ENCODE data around the gene PEX26.
"Not testable (repeated sequence)": the region's sequence is repeated elsewhere in the genome, so short reads cannot be mapped to it uniquely, and the experiment has no call there.

PEX26 gene

GRCh38 chr22:18071968-18072310 lies 5.9 kb upstream of the PEX26 start:
- DNase-seq (ENCODE audit: insufficient read length, low spot score) (no peak), FAIRE-seq (no peak)
- TF ChIP-seq POLR2A (IDR thresholded peaks at IDR 0.05; ENCODE audit: low read depth, low read length) = no peak

- no peak for TF ChIP-seq POLR2A (IDR thresholded peaks at IDR 0.05; ENCODE audit: low read depth, low read length)
- DNase-seq (ENCODE audit: insufficient read length, low spot score) (no peak), FAIRE-seq (no peak)
Observed at GRCh38 chr22:18073467-18073866, 4.3 kb upstream of the PEX26 start.

- not testable (repeated sequence) for DNase-seq (ENCODE audit: insufficient read length, low spot score); FAIRE-seq
Observed at GRCh38 chr22:18073927-18074326, 3.9 kb upstream of the PEX26 start.

GRCh38 chr22:18075101-18075719 lies 2.6 kb upstream of the PEX26 start:
- DNase-seq (ENCODE audit: insufficient read length, low spot score) = no peak
- TF ChIP-seq POLR2A (IDR thresholded peaks at IDR 0.05; ENCODE audit: low read depth, low read length) = no peak
- no peak for FAIRE-seq

DNA sequence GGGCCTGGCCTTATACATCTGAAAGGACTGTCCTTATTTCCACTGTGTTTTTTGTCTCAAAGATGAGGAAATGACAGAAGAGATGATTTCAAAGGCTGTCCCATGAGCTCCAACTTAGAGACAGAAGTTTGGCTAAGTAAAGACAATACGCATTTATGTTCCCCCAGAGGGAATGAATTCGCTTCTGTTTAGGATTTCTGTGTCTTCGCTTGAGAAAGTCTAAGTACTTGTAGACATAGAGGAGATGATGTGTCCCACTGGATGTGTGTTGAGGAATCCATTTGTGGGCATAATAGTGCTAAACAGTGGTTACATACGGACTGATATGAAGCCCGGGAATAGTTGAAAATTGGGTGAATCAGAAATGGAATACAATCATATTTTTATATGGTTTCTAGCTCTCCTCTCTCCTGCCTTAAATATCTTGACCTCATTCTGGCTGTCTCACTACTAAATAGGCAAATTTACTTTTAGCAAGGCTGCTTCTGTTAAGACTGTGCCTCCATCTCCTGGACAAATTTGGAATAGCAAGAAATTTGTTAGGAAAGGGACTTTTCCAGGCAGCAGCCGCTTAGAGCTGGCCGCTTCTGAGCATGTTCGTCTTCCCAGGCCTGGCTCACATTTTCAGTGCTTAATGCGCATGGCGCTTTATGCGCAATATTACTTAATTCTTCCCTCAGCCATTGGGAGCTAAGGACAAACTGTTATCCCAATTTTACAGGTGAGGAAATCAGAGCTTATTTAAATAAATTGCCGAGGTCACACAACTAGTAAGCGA lies 1.9 kb upstream of the PEX26 start:
- DNase-seq (ENCODE audit: insufficient read length, low spot score) (no peak), FAIRE-seq (peak; percentile 52)
- no peak for TF ChIP-seq POLR2A (IDR thresholded peaks at IDR 0.05; ENCODE audit: low read depth, low read length)

DNA sequence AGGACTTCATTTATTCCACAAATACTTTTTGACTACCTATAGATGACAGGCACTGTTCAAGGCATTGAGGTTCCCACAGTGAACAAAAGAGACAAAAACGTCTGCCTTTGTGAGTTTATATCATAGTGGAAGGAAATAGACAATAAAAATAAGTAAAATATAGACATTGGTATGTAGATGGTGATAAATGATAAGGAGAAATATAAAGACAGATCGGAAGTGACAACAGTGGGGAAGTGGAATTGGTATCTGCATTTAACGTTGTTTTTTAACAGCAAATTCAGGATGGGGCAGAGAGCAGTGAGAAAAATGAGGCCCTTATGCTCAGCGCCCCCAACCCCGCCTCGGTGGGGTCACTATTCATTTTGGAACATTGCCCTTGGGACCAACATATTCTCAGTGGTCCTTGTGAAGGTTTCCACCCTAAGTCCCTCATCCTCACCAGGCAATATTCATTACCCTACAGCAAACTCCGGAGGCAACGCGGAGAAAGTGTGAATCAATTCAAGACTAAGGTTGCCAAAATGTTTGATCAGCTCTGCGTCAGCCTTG lies 627 bp upstream of the PEX26 start:
- no peak for TF ChIP-seq POLR2A (IDR thresholded peaks at IDR 0.05; ENCODE audit: low read depth, low read length)
- FAIRE-seq (no peak), DNase-seq (ENCODE audit: insufficient read length, low spot score) (no peak)

GRCh38 chr22:18078329-18079041 lies 695 bp downstream of the PEX26 start:
- TF ChIP-seq POLR2A (IDR thresholded peaks at IDR 0.05; ENCODE audit: low read depth, low read length) = no peak
- DNase-seq (ENCODE audit: insufficient read length, low spot score) (no peak), FAIRE-seq (no peak)

- FAIRE-seq (no peak), DNase-seq (ENCODE audit: insufficient read length, low spot score) (no peak)
- no peak for TF ChIP-seq POLR2A (IDR thresholded peaks at IDR 0.05; ENCODE audit: low read depth, low read length)
Observed at GRCh38 chr22:18079706-18080233, 2.0 kb downstream of the PEX26 start.

GRCh38 chr22:18081416-18081815 lies 3.6 kb downstream of the PEX26 start:
- DNase-seq (ENCODE audit: insufficient read length, low spot score) (no peak), FAIRE-seq (no peak)
- TF ChIP-seq POLR2A (IDR thresholded peaks at IDR 0.05; ENCODE audit: low read depth, low read length) = no peak

DNA sequence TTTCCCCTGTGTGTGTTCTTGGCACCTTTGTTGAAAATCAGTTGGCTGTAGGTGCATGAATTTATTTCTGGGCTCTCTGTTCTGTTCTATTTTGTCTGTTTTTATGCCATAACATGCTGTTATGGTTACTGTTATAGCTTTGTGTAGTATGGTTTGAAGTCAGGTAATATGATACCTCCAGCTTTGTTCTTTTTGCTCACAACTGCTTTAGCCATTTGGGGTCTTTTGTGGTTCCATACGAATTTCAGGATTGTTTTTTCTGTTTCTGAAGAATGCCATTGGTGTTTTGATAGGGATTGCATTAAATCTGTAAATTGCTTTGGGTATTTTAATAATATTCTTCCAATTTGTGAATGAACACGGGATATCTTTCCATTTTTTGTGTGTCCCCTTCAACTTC lies 4.7 kb downstream of the PEX26 start:
- no peak for FAIRE-seq
- no peak for TF ChIP-seq POLR2A (IDR thresholded peaks at IDR 0.05; ENCODE audit: low read depth, low read length)
- DNase-seq (ENCODE audit: insufficient read length, low spot score) = no peak

GRCh38 chr22:18083406-18083805 lies 5.6 kb downstream of the PEX26 start:
- FAIRE-seq (no peak), DNase-seq (ENCODE audit: insufficient read length, low spot score) (no peak)
- TF ChIP-seq POLR2A (IDR thresholded peaks at IDR 0.05; ENCODE audit: low read depth, low read length) = no peak

DNA sequence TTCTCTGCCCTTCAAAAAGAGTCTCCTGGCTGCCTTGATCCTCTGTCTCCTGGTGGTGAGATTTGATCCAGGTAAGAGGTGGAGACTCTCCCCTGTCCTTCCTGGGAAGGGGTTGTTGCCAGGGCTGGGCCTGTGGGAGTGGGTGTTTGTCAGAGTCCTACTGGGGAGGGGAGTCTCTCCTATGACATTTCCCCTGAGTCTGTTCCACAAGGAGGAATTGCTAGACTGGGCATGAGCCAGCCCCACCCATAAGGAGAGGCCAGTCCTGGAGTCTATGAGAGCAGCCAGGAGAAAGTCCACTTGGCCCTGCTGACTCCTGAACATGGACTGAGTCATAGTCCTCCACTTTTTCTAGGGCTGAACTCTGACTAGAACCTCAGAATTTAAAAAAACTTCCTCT lies 7.4 kb downstream of the PEX26 start:
- FAIRE-seq (no peak), DNase-seq (ENCODE audit: insufficient read length, low spot score) (no peak)
- no peak for TF ChIP-seq POLR2A (IDR thresholded peaks at IDR 0.05; ENCODE audit: low read depth, low read length)

DNA sequence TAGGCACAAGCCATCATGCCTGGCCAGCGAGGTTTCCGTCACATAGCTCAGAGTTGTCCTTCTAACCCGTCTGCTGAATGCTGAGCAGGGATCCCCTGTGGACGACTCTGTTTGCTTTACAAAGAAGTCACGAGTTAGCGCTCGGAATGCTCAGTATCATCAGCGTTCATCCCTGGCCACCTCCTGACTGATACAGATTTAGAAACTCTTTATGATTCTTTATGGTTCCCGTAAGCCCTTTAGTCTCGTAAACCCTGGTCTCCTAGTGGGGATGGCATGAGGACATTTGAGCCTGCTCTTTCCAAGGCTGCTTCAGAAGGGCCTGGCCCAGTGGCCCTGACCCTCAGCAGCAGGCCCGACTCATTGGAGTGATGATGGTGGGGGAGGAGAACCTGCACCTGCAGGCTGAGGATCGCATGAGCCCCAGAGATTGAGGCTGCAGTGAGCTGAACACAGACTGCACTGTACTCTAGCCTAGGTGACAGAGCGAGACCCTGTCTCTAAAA lies 9.6 kb downstream of the PEX26 start:
- no peak for TF ChIP-seq POLR2A (IDR thresholded peaks at IDR 0.05; ENCODE audit: low read depth, low read length)
- FAIRE-seq = no peak
- no peak for DNase-seq (ENCODE audit: insufficient read length, low spot score)
